Left cardiac atrium (tissue), 4 donors: Measurements from ENCODE around the gene HOXB5. TPM values are rescaled to one million over a fixed set of nuclear protein-coding genes. Genes with fewer than 3 reads are reported as not detected.
A peak's percentile ranks its signal among the peaks of the same experiment; 100 is the strongest.

Experiments used
- ATAC-seq, 2 donors: fragments of 200-7000 bp; cut with Tn5 transposase; one replicate each; pipeline ENCODE4 v1.9.1; 2020; ENCODE audit warnings: mild to moderate bottlenecking in 2 of 2, moderate library complexity in 2 of 2
- DNase-seq: peaks from one replicate; pipeline ENCODE4 v3.0.0-alpha.2; 2020
- intact Hi-C, 2 donors: fragments of 100-400 bp; cut with DNase I; formaldehyde crosslinking; loops; one replicate each; pipeline versions ENCODE4 v1.14.1 to v1.15.1; 2022 to 2023
- total RNA-seq, 2 donors: library from RNA; stranded (reverse); fragmentation: NEBNext Ultra II Directional; extraction: Animal tissue kit (Norgen Biotek cat#: 25700); gene quantifications; one replicate each; pipeline ENCODE4 v1.2.1, GENCODE V29; 2021
- donor health status: DM: no; HTN: yes; CAD: no.
- donor health status: DM: no; HTN: yes; CAD: no; lungs with severe emphysema.
- donor health status: DM: yes; HTN: yes; CAD: no.
- donor health status: Dilated cardiomyopathy.

HOXB5 gene
- total RNA-seq, 2 donors from 2014 or later = 0.41 TPM; not detected in 1

GRCh38 chr17:48582750-48583069 is 10.9 kb downstream of the HOXB5 start:
- intact Hi-C loops = no loop called here
- DNase-seq = no peak
- ATAC-seq = no peak

- intact Hi-C loops = no loop called here
- ATAC-seq = no peak
- no peak for DNase-seq
Observed at GRCh38 chr17:48579760-48580554, 13.6 kb downstream of the HOXB5 start.

GRCh38 chr17:48579471-48579759 is 14.2 kb downstream of the HOXB5 start:
- ATAC-seq (no peak), DNase-seq (no peak)
- intact Hi-C loops = no loop called here

GRCh38 chr17:48578616-48579470 is 14.7 kb downstream of the HOXB5 start:
- intact Hi-C loops = no loop called here
- ATAC-seq (peak; percentile 5 to 13), DNase-seq (no peak)

GRCh38 chr17:48577946-48578615 is 15.5 kb downstream of the HOXB5 start, which contains the start of gene HOXB4:
Gene HOXB4, minus strand, starts transcription at chr17:48578350. Its CDS starts 31 bp downstream, at chr17:48578319.
- DNase-seq (peak; percentile 69), ATAC-seq (peak; percentile 58 to 70)
- intact Hi-C loops = no loop called here

- ATAC-seq = peak; percentile 3 to 36
- DNase-seq = no peak
- intact Hi-C loops = no loop called here
Observed at GRCh38 chr17:48577330-48577945, 16.1 kb downstream of the HOXB5 start.

GRCh38 chr17:48576479-48577309 is 16.9 kb downstream of the HOXB5 start:
- ATAC-seq (peak; percentile 33 to 78), DNase-seq (no peak)
- intact Hi-C loops = no loop called here

- intact Hi-C loops = no loop called here
- ATAC-seq = no peak
- DNase-seq = no peak
Observed at GRCh38 chr17:48575673-48576478, 17.7 kb downstream of the HOXB5 start.

GRCh38 chr17:48575066-48575582 is 18.5 kb downstream of the HOXB5 start:
- DNase-seq = no peak
- no peak for ATAC-seq
- intact Hi-C loops = no loop called here

- DNase-seq (no peak), ATAC-seq (no peak)
- intact Hi-C loops = no loop called here
Observed at GRCh38 chr17:48574505-48575065, 19.0 kb downstream of the HOXB5 start.

GRCh38 chr17:48571826-48572417 is 21.7 kb downstream of the HOXB5 start:
- ATAC-seq (no peak), DNase-seq (no peak)
- intact Hi-C loops = no loop called here

- ATAC-seq (no peak), DNase-seq (no peak)
- intact Hi-C loops = no loop called here
Observed at GRCh38 chr17:48571024-48571818, 22.4 kb downstream of the HOXB5 start.

- intact Hi-C loops = no loop called here
- DNase-seq = no peak
- ATAC-seq = no peak
Observed at GRCh38 chr17:48570325-48571023, 23.1 kb downstream of the HOXB5 start.

GRCh38 chr17:48569674-48570324 is 23.8 kb downstream of the HOXB5 start:
- intact Hi-C loops = no loop called here
- no peak for DNase-seq
- ATAC-seq = no peak

- intact Hi-C loops = no loop called here
- no peak for DNase-seq
- no peak for ATAC-seq
Observed at GRCh38 chr17:48569240-48569582, 24.4 kb downstream of the HOXB5 start.
